Smooth muscle cell of the brain vasculature (primary cell): ENCODE data around the gene ZDHHC7.

Source experiments
- DNase-seq: peaks from one replicate; pipeline ENCODE4 v3.0.0-alpha.2; 2012; ENCODE audit warnings: low read depth, low spot score

The ZDHHC7 gene

GRCh38 chr16:84965428-84966415 is 45.6 kb downstream of the ZDHHC7 start:
- DNase-seq, result no peak

- DNase-seq, result no peak
Measured at GRCh38 chr16:84964386-84965128, 46.8 kb downstream of the ZDHHC7 start.

DNA sequence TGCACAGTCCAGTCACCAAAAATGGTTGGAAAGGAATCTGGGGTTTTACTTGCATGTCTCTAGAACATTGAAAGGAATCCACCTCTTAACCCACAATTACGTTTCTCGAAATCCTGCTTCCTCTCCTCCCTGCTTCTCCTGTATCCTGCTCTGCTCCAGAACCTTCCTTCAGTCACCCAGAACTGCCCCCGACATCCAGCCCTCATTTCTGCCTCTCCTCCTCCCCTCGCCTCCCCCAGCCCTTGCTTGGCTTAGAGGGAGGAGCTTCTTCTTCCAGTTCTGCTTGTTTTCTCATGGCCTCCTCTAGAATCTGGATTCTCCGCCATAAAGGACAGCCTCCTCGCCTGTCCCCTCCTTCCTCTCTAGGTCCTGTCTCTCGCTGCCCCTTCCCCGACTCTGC is 48.3 kb downstream of the ZDHHC7 start:
- no peak for DNase-seq

GRCh38 chr16:84960942-84961341 is 50.4 kb downstream of the ZDHHC7 start:
- DNase-seq, result no peak

DNA sequence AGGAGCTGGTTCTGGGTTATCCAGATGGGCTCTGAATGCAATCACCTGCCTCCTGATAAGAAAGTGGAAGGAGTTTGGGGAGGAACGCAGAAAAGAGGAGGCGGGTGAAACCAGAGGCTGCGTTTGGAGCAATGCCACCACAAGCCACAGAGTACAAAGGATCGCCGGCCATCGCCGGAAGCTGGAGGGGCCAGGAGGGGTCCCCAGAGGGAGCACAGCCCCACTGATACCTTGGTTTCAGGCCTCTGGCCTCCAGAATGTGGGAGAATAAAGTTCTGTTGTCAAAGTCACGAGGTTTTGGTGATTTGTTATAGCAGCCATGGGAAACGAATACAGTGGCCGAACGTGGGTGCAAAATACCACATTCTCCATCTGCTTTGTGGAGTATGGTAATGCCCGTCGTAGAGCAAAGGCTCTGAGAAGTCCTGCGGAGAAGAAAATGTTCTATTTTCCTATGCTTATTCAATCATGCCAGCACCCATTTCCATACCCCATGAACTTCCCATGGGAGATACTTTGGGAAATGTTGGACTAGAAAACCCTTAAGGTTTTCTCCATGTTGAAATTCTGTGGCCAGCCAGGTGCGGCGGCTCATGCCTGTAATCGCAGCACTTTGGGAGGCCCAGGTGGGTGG is 51.4 kb downstream of the ZDHHC7 start:
- DNase-seq, result no peak

DNA sequence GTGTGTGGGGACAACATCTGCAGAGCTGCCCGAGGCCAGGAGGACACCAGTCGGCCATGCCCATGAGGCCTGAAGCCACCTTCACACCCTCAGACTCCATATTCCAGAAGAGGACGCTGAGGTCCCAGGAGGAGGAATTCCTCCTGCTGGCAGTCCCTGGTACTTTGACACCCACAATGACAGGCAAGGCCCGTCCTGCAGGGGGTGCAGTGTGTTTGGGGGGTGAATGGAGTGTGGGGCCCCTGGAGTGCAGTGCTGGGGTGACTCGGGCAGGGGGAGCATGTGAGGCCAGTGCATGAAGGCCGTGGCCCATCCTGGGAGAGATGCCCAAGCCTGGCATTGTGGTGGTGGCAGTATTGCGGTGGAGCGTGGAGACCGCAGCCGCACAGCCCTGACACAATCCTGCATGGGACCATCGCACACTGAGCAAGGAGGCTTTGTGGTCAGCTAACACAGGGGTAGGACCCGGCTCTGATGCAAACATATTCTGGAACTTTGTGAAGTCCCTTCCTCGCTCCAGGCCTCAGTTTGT is 52.2 kb downstream of the ZDHHC7 start:
- DNase-seq, result no peak

DNA sequence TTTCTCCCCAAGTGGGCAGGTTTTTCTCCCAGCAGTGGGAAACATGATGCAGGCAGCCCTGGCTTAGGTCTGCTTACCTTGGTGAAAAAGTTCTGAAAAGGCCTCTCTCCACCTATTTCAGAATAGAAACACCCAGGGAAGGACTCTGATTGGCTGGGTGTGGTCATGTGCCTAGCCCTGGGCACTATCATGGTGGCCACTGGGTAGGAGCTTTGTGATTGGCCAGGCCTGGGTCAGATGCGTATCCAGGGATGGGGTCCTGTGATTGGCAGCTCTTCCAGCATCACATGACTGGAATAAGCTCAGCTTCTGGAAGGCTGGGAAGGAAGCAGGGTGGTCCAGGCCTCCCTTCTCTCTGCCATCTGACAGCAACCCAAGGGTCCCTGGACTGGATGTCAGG is 53.5 kb downstream of the ZDHHC7 start:
- DNase-seq, result no peak

GRCh38 chr16:84957192-84957591 is 54.1 kb downstream of the ZDHHC7 start:
- no peak for DNase-seq

GRCh38 chr16:84955427-84955826 is 55.9 kb downstream of the ZDHHC7 start:
- DNase-seq, result no peak

DNA sequence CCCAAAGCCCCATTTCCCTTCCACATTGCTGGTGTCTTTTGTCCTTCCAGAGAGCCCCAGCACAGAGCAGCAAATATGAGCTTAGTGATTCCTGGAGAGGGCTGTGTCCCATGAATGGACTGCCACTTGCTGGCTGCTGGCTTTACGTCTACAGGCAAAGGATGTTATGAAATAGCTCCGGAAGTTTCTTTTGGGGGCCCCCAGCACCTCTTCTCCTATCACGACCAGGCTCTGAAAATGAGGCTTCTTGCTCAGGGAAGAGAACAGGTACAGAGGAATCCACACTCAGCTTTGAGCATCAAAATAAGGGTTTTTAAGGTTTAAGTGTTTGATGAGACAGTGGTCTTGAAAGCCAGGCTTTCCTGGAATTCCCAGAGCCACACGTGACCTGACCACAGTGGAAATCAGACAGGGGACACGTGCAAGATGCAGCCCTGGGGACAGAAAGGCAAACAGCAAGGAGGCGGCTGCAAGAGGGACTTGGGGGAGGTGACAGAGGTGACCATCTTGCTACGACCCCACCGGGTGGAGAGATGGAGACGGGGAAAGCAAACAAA is 58.1 kb downstream of the ZDHHC7 start:
- DNase-seq, result no peak

GRCh38 chr16:84952335-84953189 is 58.8 kb downstream of the ZDHHC7 start:
- DNase-seq, result peak; percentile 76

DNA sequence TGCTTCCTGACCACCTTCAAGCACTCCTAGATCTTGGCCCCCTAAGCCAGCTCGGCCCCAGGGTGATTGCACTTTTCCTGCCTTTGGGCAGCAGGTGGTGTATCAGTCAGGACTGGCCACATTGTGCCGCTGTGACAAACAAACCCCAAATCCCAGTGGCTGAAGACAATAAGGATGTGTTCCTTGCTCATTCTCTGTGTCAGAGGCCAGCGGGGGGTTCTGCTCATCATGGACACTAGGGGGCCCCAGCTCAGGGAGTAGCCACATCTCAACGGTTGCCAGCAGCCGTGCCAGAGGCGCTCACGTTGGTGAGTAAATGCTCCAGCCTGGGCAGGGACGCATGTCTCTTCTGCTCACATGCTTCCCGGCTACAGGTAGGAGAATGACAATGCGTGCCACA is 60.4 kb downstream of the ZDHHC7 start:
- DNase-seq, result no peak

DNA sequence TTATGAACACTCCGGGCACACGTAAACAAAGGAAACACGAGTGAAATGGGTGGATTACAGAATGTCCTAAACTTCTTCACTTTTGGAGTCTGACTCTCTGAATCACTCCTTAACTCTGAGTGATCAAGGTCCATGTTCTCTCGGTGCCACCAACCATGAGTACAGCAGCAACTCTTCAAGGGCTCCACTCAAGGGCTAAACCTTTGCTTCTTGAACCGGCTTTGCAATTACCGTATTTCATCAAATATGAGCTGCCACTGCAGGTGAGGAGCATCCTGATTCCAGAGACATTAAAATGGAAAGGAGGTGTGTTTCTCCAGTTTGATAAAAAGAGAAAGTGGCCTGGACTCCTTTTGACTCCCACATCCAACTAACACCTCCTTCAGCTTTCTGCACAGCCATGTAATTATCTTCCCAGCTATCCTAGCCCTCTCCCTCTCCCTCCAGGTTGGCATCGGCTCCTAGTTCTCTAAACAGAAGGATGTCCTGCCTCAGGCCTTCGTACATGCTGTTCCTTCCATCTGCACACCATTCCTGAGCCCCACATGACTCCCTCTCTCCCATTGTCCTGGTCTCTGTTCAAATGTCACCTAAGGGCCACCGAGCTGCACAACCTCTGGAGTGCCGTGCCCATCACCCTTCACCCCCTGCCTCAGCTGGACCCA is 61.4 kb downstream of the ZDHHC7 start:
- no peak for DNase-seq

- no peak for DNase-seq
Measured at GRCh38 chr16:84948851-84949610, 62.3 kb downstream of the ZDHHC7 start.

- DNase-seq, result no peak
Measured at GRCh38 chr16:84947996-84948850, 63.1 kb downstream of the ZDHHC7 start.

DNA sequence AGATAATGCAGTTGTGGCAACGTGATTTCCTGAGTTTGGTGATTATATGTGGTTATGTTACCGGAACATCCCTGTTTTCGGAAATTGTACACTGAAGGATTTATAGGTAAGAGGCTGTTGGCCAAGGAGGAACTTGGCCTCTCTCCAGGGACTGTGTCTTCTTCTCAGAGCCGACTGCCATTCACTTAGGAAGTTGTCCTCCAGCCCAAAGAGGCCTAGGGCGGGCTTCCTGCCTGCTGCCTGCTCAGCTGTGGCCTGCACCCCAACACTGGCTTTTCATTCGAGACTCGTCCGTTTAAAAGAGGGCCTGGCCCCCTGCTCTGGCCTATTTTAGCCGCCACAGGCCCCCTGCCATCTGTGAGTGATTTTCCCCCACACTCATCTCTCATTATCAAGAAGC is 64.3 kb downstream of the ZDHHC7 start:
- no peak for DNase-seq

DNA sequence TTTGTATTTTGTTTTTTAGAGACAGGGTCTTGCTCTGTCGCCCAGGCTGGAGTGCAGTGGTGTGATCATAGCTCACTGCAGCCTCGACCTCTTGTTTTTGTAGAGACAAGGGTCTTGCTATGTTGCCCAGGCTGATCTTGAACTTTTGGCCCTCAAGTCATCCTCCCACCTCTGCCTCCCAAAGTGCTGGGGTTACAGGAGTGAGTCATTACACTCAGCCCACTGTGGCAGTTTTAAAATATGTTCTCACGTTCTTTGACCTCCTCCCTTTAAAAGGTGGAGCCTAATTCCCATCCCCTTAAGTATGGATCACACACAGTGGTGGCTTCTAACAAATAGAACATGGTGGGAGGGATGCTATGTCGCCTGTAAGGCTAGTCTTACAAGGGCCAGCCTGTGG is 67.7 kb downstream of the ZDHHC7 start:
- DNase-seq, result no peak

GRCh38 chr16:84942786-84943185 is 68.5 kb downstream of the ZDHHC7 start:
- DNase-seq, result no peak
